AG04450 (cell line): ENCODE data around the gene NTF3. TPM values are rescaled to one million over a fixed set of nuclear protein-coding genes. Genes with fewer than 3 reads are reported as not detected.

ENCODE experiments used
- CTCF ChIA-PET: fragments of 300-600, 350-600 bp; formaldehyde crosslinking; extraction: SDS; loops from one replicate; lab custom pipeline; 2022; ENCODE audit warnings: antibody characterized with exemption, inconsistent platforms; lab: Charles Lee
- POLR2A ChIA-PET: fragments of 350-600 bp; formaldehyde crosslinking; extraction: SDS; loops from one replicate; lab custom pipeline; 2021; ENCODE audit warnings: antibody characterized with exemption, inconsistent platforms; lab: Yijun Ruan, JAX
- DNase-seq: peaks from one replicate; pipeline ENCODE4 v3.0.0-alpha.2; 2011; ENCODE audit warnings: low read depth, low spot score
- H3K27ac ChIP-seq: one replicate; pipeline ENCODE4 v1.5.1; 2012; ENCODE audit warnings: low read depth, low read length, control low read depth
- H3K27me3 ChIP-seq: one replicate; pipeline ENCODE4 v1.6.0; 2012; ENCODE audit warnings: low read length; ENCODE audit not compliant: control insufficient read depth, insufficient read depth
- H3K4me3 ChIP-seq: 2 replicates; pipeline ENCODE4 v1.5.1; 2011; ENCODE audit warnings: mild to moderate bottlenecking, low read depth, low read length, control low read depth
- H3K9me3 ChIP-seq: 2 replicates; pipeline ENCODE4 v1.5.1; 2012; ENCODE audit warnings: low read length; ENCODE audit not compliant: control insufficient read depth, insufficient read depth
- polyA plus RNA-seq: library from polyadenylated mRNA; depleted of rRNA; stranded (reverse); fragments of >200 nt; gene quantifications from 2 replicates; pipeline ENCODE4 v1.2.3, GENCODE V29; 2011
- TF ChIP-seq, protein P1 (sequence below): IDR thresholded peaks from 2 replicates; pipeline ENCODE4 v1.5.1; 2011; ENCODE audit warnings: low read depth, low read length, control low read depth, inconsistent platforms

NTF3 gene
- polyA plus RNA-seq, 1 experiment, result 31.5 TPM

DNA sequence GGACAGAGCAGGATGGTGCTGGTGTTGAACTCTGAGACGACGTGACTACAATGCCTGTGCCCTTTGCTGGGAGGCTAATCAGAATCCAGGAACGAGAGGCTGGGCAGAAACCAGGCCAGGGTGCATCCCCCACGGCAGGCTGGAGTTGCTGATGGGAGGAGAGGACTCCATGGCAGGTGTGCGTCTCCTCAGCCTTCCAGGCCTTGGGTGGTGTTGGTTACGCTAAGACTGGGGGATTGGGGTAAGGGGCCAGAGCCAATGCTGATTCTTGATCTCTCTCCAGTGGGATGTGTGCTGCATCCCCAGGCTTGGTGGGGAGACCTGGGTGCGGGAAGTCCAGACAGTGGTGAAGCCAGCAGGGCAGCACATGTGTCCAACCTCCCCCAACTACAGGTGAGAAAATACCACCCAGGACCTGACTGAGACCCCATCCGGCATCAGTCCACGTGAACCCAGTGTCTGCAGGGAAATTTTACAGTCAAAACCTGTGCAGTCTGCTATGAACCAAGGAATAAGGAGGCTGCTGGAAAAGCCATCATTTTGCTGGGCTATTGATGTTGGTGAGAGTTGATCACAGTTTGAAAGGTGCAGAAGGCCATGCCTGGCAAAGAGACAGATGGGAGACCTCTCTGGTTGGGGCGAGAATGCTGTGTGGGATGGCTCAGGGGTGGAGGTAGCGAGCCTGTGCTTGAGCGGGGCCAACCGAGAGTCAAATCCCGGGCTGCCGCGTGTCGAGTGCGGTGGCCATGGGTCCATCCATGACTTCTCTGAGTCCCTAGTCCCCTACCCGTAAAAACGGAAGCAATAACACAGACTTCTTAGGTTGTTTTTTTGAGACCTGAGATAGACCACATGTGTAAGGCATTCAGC, 89.8 kb downstream of the NTF3 start:
- ChIA-PET POLR2A (no interaction called here), CTCF (no interaction called here)
- Histone ChIP-seq H3K27me3 (no peaks in the 10 kb centered on the region), H3K4me3 (no peak overlapping the region), H3K9me3 (peaks cover 3% of the 10 kb centered on the region; the same call in 1 of the 2 replicates), H3K27ac (no peak overlapping the region)
- TF ChIP-seq, protein P1, sequence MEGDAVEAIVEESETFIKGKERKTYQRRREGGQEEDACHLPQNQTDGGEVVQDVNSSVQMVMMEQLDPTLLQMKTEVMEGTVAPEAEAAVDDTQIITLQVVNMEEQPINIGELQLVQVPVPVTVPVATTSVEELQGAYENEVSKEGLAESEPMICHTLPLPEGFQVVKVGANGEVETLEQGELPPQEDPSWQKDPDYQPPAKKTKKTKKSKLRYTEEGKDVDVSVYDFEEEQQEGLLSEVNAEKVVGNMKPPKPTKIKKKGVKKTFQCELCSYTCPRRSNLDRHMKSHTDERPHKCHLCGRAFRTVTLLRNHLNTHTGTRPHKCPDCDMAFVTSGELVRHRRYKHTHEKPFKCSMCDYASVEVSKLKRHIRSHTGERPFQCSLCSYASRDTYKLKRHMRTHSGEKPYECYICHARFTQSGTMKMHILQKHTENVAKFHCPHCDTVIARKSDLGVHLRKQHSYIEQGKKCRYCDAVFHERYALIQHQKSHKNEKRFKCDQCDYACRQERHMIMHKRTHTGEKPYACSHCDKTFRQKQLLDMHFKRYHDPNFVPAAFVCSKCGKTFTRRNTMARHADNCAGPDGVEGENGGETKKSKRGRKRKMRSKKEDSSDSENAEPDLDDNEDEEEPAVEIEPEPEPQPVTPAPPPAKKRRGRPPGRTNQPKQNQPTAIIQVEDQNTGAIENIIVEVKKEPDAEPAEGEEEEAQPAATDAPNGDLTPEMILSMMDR, result no peak
- no peak for DNase-seq

DNA sequence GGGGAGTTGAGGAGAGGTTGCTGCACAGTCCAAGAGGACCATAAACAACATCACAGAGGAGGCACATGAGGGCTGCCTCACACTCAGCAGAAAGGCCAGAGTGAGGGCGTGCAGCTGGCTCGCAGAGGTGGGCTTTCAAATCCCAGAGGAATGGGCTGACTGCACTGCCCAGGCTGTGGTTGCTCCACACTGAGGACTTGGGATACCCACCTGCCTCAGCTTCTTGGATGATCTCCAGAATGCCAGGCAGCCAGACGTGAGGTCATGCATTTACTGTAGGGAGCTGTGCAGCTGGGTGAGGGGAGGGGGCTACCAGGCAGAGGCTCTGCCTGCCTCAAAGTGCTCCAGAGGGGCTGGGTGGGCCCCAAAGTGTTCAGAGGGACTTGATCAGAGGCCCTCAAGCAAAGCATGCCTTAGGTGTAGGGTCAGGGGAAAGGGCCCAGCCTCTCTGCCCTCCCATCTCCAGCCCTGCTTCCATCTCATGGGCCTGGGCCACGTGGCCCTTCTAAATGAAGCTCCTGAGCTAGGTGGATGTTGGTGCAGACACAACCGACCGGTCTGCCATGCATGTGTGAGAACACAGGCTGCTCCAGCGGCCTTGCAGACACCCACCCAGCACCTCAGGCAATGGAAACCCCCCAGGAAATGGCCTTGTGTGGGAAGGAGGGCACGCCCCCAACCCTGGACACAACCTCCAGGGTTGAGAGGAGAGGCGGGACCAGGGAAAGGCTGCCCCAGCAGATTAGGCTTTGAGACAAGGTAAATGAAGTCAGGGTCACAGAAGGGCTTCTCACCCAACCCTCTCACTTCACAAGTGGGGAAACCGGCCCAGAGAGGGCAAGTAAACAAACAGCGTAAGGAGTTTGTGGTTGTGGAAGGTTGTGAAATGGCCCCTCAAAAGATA, 90.8 kb downstream of the NTF3 start:
- peaks cover 3% of the 10 kb centered on the region; the same call in 1 of the 2 replicates for H3K9me3 ChIP-seq
- no peak overlapping the region for H3K4me3 ChIP-seq
- ChIA-PET POLR2A (no interaction called here), CTCF (interaction anchor here (1.2 kb wide), 1 partner anchor 94 kb away, joined by 3 read pairs; no protein-coding TSS in a partner anchor)
- H3K27me3 ChIP-seq, result no peaks in the 10 kb centered on the region
- DNase-seq, result no peak
- H3K27ac ChIP-seq, result no peak overlapping the region
- TF ChIP-seq, protein P1, result no peak

DNA sequence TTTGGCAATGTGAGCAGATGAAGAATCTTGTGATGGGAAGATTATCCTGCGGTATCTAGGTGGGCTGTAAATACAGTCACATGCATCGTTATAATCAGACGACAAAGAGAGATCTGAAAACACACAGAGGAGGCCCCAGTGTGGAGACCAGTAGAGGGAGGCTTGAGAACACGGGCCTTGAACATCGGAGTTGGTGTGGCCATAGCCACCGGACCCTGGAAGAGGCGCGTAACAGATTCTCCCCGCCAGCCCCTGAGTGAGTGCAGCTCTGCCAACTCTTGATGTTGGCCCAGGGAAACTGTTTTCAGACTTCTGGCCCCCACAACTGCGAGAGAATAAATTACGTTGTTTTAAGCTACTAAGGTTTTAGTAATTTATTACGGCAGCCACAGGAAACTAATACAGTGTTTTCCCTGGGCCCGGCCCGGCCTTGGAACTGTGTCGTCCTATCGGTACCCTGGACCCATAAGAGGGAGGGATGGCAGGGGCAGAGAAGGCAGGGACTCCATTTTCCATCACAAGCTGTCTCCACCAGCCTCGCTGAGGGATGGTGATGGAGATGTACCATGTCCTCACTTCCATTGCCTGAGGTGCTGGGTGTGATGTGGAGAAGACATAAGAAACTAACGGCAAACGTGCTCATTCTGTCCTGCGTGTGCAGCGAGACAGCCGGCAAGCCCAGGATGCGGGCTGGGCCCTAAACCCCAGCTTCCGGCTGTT, 91.6 kb downstream of the NTF3 start:
- H3K27ac ChIP-seq, result no peak overlapping the region

DNA sequence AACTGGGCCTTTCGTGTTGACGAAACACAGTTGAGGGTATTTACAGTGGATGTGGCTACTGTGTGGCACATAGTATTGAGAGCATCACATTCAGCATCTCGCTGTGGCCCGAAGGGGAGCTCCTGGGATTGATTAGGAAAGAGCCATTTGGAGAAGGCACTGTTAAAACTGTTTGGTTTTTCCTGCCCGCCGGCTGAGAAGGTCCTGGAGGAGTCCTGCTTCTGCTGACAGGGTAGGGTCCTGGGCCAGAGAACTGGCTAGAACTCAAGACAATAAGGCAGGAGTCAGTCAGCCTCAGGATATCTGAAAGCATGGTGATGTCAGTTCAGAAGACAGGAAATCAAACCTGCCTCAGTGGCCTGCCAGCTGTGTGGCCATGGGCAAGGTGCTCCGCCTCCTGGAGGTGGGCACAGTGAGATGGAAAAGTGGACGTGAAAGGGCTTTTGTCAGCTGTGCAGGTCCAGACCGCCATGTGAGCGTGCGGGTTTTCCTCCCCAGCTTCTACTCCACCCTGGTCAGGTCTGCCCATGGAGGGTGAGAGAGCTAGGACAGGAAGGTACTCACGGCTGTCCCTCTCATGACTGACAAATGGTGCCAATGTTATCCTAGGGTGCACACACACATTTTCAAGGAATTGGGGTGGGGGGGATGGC, 92.3 kb downstream of the NTF3 start:
- Histone ChIP-seq H3K27ac (no peak overlapping the region), H3K9me3 (peaks cover 3% of the 10 kb centered on the region; the same call in 1 of the 2 replicates), H3K27me3 (no peaks in the 10 kb centered on the region), H3K4me3 (no peak overlapping the region)
- DNase-seq, result no peak
- CTCF ChIA-PET, result interaction anchor here (1.2 kb wide), 1 partner anchor 96 kb away, joined by 3 read pairs; no protein-coding TSS in a partner anchor
- POLR2A ChIA-PET, result no interaction called here
- TF ChIP-seq, protein P1, result no peak

More for the DNA sequence above, 91.6 kb downstream of the NTF3 start:
- Histone ChIP-seq H3K4me3 (no peak overlapping the region), H3K27me3 (no peaks in the 10 kb centered on the region), H3K9me3 (peaks cover 3% of the 10 kb centered on the region; the same call in 1 of the 2 replicates)
- ChIA-PET POLR2A (no interaction called here), CTCF (interaction anchor here (1.2 kb wide), 1 partner anchor 95 kb away, joined by 3 read pairs; no protein-coding TSS in a partner anchor)
- TF ChIP-seq, protein P1, result no peak
- no peak for DNase-seq
